Measurements from ENCODE around the gene SETBP1.

SETBP1 gene

GRCh38 chr18:44679914-44680272 lies 795 bp upstream of the SETBP1 start:
- no peak for FAIRE-seq

- FAIRE-seq, result no peak
Measured at GRCh38 chr18:44681076-44681970, 635 bp downstream of the SETBP1 start.

- no peak for FAIRE-seq
Measured at GRCh38 chr18:44682201-44682870, 1.6 kb downstream of the SETBP1 start.

GRCh38 chr18:44682871-44683221 lies 2.2 kb downstream of the SETBP1 start:
- no peak for FAIRE-seq

GRCh38 chr18:44683556-44683955 lies 2.9 kb downstream of the SETBP1 start:
- no peak for FAIRE-seq

- FAIRE-seq, result no peak
Measured at GRCh38 chr18:44685296-44685695, 4.6 kb downstream of the SETBP1 start.

- no peak for FAIRE-seq
Measured at GRCh38 chr18:44686156-44686555, 5.5 kb downstream of the SETBP1 start.

GRCh38 chr18:44687421-44687820 lies 6.7 kb downstream of the SETBP1 start:
- FAIRE-seq, result no peak

- FAIRE-seq, result no peak
Measured at GRCh38 chr18:44689736-44690135, 9.0 kb downstream of the SETBP1 start.

GRCh38 chr18:44691148-44691925 lies 10.6 kb downstream of the SETBP1 start:
- FAIRE-seq, result no peak

GRCh38 chr18:44693030-44693784 lies 12.5 kb downstream of the SETBP1 start:
- FAIRE-seq, result no peak

- no peak for FAIRE-seq
Measured at GRCh38 chr18:44695503-44695902, 14.8 kb downstream of the SETBP1 start.

GRCh38 chr18:44696892-44697291 lies 16.2 kb downstream of the SETBP1 start:
- FAIRE-seq, result no peak

GRCh38 chr18:44697315-44697714 lies 16.6 kb downstream of the SETBP1 start:
- no peak for FAIRE-seq

GRCh38 chr18:44698518-44698917 lies 17.8 kb downstream of the SETBP1 start:
- no peak for FAIRE-seq

GRCh38 chr18:44699572-44700261 lies 19.0 kb downstream of the SETBP1 start:
- no peak for FAIRE-seq

GRCh38 chr18:44700652-44701051 lies 20.0 kb downstream of the SETBP1 start:
- no peak for FAIRE-seq

GRCh38 chr18:44701227-44701626 lies 20.5 kb downstream of the SETBP1 start:
- FAIRE-seq, result no peak

- FAIRE-seq, result no peak
Measured at GRCh38 chr18:44702594-44702993, 21.9 kb downstream of the SETBP1 start.

GRCh38 chr18:44704135-44704789 lies 23.6 kb downstream of the SETBP1 start:
- no peak for FAIRE-seq

GRCh38 chr18:44705075-44705675 lies 24.5 kb downstream of the SETBP1 start:
- FAIRE-seq, result no peak
